ENCODE results near the gene CNGA4.
A peak's percentile ranks its signal among the peaks of the same experiment; 100 is the strongest.

The CNGA4 gene

GRCh38 chr11:6206456-6207180, 32.3 kb upstream of the CNGA4 start:
- H3K4me3 ChIP-seq (ENCODE audit: low read depth, low read length): no peak overlapping the region
- TF ChIP-seq CTCF (IDR thresholded peaks at IDR 0.05; ENCODE audit: low read depth, low read length): no peak
- DNase-seq (ENCODE audit: low read depth, low spot score): peak; percentile 24
- in situ Hi-C loops (cut with HindIII; ENCODE audit: low sequenced_read_pairs): no loop called here

- no peak overlapping the region for H3K4me3 ChIP-seq (ENCODE audit: low read depth, low read length)
- no peak for DNase-seq (ENCODE audit: low read depth, low spot score)
- in situ Hi-C loops (cut with HindIII; ENCODE audit: low sequenced_read_pairs): no loop called here
- no peak for TF ChIP-seq CTCF (IDR thresholded peaks at IDR 0.05; ENCODE audit: low read depth, low read length)
Observed at GRCh38 chr11:6209801-6210200, 29.1 kb upstream of the CNGA4 start.

- in situ Hi-C loops (cut with HindIII; ENCODE audit: low sequenced_read_pairs): no loop called here
- no peak for TF ChIP-seq CTCF (IDR thresholded peaks at IDR 0.05; ENCODE audit: low read depth, low read length)
- DNase-seq (ENCODE audit: low read depth, low spot score): no peak
- no peak overlapping the region for H3K4me3 ChIP-seq (ENCODE audit: low read depth, low read length)
Observed at GRCh38 chr11:6210274-6210955, 28.5 kb upstream of the CNGA4 start.

GRCh38 chr11:6214530-6214929, 24.4 kb upstream of the CNGA4 start:
- in situ Hi-C loops (cut with HindIII; ENCODE audit: low sequenced_read_pairs): no loop called here
- DNase-seq (ENCODE audit: low read depth, low spot score): no peak

GRCh38 chr11:6216501-6216900, 22.4 kb upstream of the CNGA4 start:
- H3K4me3 ChIP-seq (ENCODE audit: low read depth, low read length): no peak overlapping the region
- no peak for DNase-seq (ENCODE audit: low read depth, low spot score)
- TF ChIP-seq CTCF (IDR thresholded peaks at IDR 0.05; ENCODE audit: low read depth, low read length): no peak
- in situ Hi-C loops (cut with HindIII; ENCODE audit: low sequenced_read_pairs): no loop called here

More at GRCh38 chr11:6214530-6214929, 24.4 kb upstream of the CNGA4 start:
- TF ChIP-seq CTCF (IDR thresholded peaks at IDR 0.05; ENCODE audit: low read depth, low read length): no peak
- no peak overlapping the region for H3K4me3 ChIP-seq (ENCODE audit: low read depth, low read length)

- DNase-seq (ENCODE audit: low read depth, low spot score): no peak
- H3K4me3 ChIP-seq (ENCODE audit: low read depth, low read length): no peak overlapping the region
- no peak for TF ChIP-seq CTCF (IDR thresholded peaks at IDR 0.05; ENCODE audit: low read depth, low read length)
- in situ Hi-C loops (cut with HindIII; ENCODE audit: low sequenced_read_pairs): no loop called here
Observed at GRCh38 chr11:6217722-6218121, 21.2 kb upstream of the CNGA4 start.
